HCT116 (cell line): Measurements from ENCODE around the gene PDE4D.

ENCODE experiments used
- EZH2 ChIP-seq: fragments of 200-600 bp; sonication (generic); IDR thresholded peaks from 2 replicates; pipeline ENCODE4 v1.6.1; 2017; ENCODE audit warnings: antibody characterized with exemption, mixed run types
- SIN3A ChIP-seq: IDR thresholded peaks from 2 replicates; pipeline ENCODE4 v1.6.1; 2012; ENCODE audit warnings: low read depth
- SP1 ChIP-seq: IDR thresholded peaks from 2 replicates; pipeline ENCODE4 v1.6.1; 2012; ENCODE audit warnings: low read depth
- TF ChIP-seq, protein P1 (sequence below), 3 experiments: fragments of 200-600 bp in 1 of 3; sonication (generic) in 1 of 3; IDR thresholded peaks in 2 of 3; conservative IDR thresholded peaks in 1 of 3; 2 replicates each; pipeline ENCODE4 v1.5.1; 2012 to 2017; ENCODE audit warnings: low read depth in 2 of 3, low read length in 2 of 3, antibody characterized with exemption in 1 of 3, borderline replicate concordance in 1 of 3, control low read depth in 1 of 3, mild to moderate bottlenecking in 1 of 3, mixed read lengths in 1 of 3, mixed run types in 1 of 3, moderate library complexity in 1 of 3; ENCODE audit not compliant: insufficient read depth in 1 of 3

DNA sequence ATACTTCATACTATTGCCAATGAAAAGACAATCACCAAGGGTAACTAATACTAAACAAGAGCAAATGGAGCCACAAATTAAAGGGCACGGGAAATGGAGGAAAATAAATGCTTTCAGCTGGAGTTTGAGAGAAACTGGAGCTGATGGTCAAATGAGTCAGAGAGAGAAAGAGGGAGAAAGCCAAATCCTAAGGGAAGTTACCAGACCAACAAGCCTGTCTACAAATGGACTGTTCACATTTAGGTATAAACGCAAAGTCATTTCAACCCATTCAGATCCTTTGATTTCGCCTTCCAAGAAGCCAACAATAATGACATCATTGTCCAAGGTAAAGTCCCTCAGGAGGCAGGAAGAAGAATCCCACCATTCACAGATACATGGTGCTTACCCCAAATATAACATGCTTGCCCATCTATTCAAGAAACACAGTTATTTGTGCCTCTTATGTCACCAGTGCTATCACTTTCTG, 958.9 kb downstream of the PDE4D start:
- TF ChIP-seq, protein P1, sequence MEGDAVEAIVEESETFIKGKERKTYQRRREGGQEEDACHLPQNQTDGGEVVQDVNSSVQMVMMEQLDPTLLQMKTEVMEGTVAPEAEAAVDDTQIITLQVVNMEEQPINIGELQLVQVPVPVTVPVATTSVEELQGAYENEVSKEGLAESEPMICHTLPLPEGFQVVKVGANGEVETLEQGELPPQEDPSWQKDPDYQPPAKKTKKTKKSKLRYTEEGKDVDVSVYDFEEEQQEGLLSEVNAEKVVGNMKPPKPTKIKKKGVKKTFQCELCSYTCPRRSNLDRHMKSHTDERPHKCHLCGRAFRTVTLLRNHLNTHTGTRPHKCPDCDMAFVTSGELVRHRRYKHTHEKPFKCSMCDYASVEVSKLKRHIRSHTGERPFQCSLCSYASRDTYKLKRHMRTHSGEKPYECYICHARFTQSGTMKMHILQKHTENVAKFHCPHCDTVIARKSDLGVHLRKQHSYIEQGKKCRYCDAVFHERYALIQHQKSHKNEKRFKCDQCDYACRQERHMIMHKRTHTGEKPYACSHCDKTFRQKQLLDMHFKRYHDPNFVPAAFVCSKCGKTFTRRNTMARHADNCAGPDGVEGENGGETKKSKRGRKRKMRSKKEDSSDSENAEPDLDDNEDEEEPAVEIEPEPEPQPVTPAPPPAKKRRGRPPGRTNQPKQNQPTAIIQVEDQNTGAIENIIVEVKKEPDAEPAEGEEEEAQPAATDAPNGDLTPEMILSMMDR (IDR thresholded peaks at IDR 0.05 in 2 of 3, conservative IDR thresholded peaks at IDR 0.05 in 1 of 3; ENCODE audit: borderline replicate concordance in 1 of 3, insufficient read depth in 1 of 3, low read depth in 2 of 3, low read length in 2 of 3) = no peak
- TF ChIP-seq EZH2 (no peak), SP1 (no peak), SIN3A (no peak)
